Measurements from ENCODE around the gene RBM33. TPM values are rescaled to one million over a fixed set of nuclear protein-coding genes. Genes with fewer than 3 reads are reported as not detected.

The RBM33 gene
- total and polyA plus RNA-seq, 2 of the 13 experiments (the other 11 are each of a cell fraction or from before 2014, with no cell fraction given): 12.4 to 28.9 TPM

DNA sequence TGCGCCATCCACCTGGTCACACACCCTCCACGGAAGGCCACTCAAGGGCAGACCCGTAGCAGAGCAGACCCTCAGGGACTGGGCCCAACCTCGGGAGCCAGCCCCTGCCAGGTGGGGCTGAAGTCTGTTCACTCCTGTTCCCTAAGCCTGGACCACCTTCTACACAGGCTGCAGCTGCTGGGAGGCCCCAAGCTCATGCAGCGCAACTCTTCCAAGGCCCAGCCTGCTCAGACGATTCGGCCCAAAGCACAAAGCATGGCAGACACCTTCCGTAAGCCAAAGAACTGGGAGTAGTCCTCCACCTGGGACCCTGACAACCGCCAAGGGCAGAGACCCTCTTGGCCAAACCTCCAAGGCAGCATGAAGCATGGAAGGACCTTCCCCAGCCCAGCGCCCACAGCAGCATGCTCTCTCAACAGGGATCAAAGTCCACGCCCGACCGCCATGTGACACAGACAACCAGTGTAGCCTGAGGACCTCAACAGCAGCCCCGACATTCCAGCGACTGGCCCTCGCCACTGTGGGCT lies 156.3 kb downstream of the RBM33 start (continued):
- TF ChIP-seq USF2 (IDR thresholded peaks at IDR 0.05; ENCODE audit: low read depth, low read length) (0 out of 2 replicates have a peak, but pooled peaks have one; percentile 41), USF2 (CRISPR knock-in tag; IDR thresholded peaks at IDR 0.05; ENCODE audit: borderline replicate concordance) (peak; percentile 73; the same call in 1 of the 2 replicates), ZGPAT (CRISPR knock-in tag; IDR thresholded peaks at IDR 0.05) (peak; percentile 45; the same call in 1 of the 2 replicates), GATAD1 (CRISPR knock-in tag; IDR thresholded peaks at IDR 0.05) (peak; percentile 55; the same call in 1 of the 2 replicates), ZNF772 (CRISPR knock-in tag; IDR thresholded peaks at IDR 0.05) (no peak), KIAA2018 (CRISPR knock-in tag; IDR thresholded peaks at IDR 0.05; ENCODE audit: borderline replicate concordance) (no peak), ZNF614 (CRISPR knock-in tag; IDR thresholded peaks at IDR 0.05; ENCODE audit: borderline replicate concordance) (no peak), RARG (CRISPR knock-in tag; IDR thresholded peaks at IDR 0.05; ENCODE audit: low read depth) (no peak), ZNF530 (CRISPR knock-in tag; IDR thresholded peaks at IDR 0.05; ENCODE audit: low read depth) (no peak), ZFP36 (IDR thresholded peaks at IDR 0.05; ENCODE audit: borderline replicate concordance, low read depth, low read length, partially characterized antibody) (no peak)
- TF ChIP-seq, protein P1, sequence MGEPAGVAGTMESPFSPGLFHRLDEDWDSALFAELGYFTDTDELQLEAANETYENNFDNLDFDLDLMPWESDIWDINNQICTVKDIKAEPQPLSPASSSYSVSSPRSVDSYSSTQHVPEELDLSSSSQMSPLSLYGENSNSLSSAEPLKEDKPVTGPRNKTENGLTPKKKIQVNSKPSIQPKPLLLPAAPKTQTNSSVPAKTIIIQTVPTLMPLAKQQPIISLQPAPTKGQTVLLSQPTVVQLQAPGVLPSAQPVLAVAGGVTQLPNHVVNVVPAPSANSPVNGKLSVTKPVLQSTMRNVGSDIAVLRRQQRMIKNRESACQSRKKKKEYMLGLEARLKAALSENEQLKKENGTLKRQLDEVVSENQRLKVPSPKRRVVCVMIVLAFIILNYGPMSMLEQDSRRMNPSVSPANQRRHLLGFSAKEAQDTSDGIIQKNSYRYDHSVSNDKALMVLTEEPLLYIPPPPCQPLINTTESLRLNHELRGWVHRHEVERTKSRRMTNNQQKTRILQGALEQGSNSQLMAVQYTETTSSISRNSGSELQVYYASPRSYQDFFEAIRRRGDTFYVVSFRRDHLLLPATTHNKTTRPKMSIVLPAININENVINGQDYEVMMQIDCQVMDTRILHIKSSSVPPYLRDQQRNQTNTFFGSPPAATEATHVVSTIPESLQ (CRISPR knock-in tag; conservative IDR thresholded peaks at IDR 0.05): no peak
- TF ChIP-seq, protein P2, sequence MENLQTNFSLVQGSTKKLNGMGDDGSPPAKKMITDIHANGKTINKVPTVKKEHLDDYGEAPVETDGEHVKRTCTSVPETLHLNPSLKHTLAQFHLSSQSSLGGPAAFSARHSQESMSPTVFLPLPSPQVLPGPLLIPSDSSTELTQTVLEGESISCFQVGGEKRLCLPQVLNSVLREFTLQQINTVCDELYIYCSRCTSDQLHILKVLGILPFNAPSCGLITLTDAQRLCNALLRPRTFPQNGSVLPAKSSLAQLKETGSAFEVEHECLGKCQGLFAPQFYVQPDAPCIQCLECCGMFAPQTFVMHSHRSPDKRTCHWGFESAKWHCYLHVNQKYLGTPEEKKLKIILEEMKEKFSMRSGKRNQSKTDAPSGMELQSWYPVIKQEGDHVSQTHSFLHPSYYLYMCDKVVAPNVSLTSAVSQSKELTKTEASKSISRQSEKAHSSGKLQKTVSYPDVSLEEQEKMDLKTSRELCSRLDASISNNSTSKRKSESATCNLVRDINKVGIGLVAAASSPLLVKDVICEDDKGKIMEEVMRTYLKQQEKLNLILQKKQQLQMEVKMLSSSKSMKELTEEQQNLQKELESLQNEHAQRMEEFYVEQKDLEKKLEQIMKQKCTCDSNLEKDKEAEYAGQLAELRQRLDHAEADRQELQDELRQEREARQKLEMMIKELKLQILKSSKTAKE (CRISPR knock-in tag; IDR thresholded peaks at IDR 0.05; ENCODE audit: borderline replicate concordance): no peak
